ENCODE data around the gene CNOT1. TPM values are rescaled to one million over a fixed set of nuclear protein-coding genes. Genes with fewer than 3 reads are reported as not detected.

CNOT1 gene
- polyA plus RNA-seq, 2 donors = 53.7 to 105 TPM

GRCh38 chr16:58481226-58481869 is 148.3 kb downstream of the CNOT1 start:
- H3K9me3 ChIP-seq (ENCODE audit: control insufficient read depth in 2 of 2, insufficient read depth in 1 of 2, low read depth in 1 of 2, low read length in 1 of 2) = no peaks in the 10 kb centered on the region
- no peaks in the 10 kb centered on the region for H3K36me3 ChIP-seq (ENCODE audit: control insufficient read depth in 2 of 2, insufficient read depth in 2 of 2, low read length in 1 of 2)
- H3K4me1 ChIP-seq (ENCODE audit: control insufficient read depth in 2 of 2, insufficient read depth in 2 of 2, low read length in 1 of 2) = no peaks in the 10 kb centered on the region
- no peak overlapping the region for H3K4me3 ChIP-seq (ENCODE audit: low read depth in 1 of 2, low read length in 2 of 2)
- H3K27ac ChIP-seq (ENCODE audit: low read depth in 2 of 2, low read length in 1 of 2) = no peak overlapping the region
- 94 to 95% methylated on average over 11 of the region's 11 CpGs for WGBS, 2 donors
- H3K27me3 ChIP-seq (ENCODE audit: control insufficient read depth in 1 of 2, insufficient read depth in 2 of 2, low read length in 2 of 2) = no peaks in the 10 kb centered on the region

GRCh38 chr16:58478427-58478826 is 151.2 kb downstream of the CNOT1 start:
- H3K27me3 ChIP-seq (ENCODE audit: control insufficient read depth in 1 of 2, insufficient read depth in 2 of 2, low read length in 2 of 2) = no peaks in the 10 kb centered on the region
- H3K36me3 ChIP-seq (ENCODE audit: control insufficient read depth in 2 of 2, insufficient read depth in 2 of 2, low read length in 1 of 2) = no peaks in the 10 kb centered on the region
- no peak overlapping the region for H3K27ac ChIP-seq (ENCODE audit: low read depth in 2 of 2, low read length in 1 of 2)
- no peaks in the 10 kb centered on the region for H3K4me1 ChIP-seq (ENCODE audit: control insufficient read depth in 2 of 2, insufficient read depth in 2 of 2, low read length in 1 of 2)
- H3K4me3 ChIP-seq (ENCODE audit: low read depth in 1 of 2, low read length in 2 of 2) = no peak overlapping the region
- 91 to 93% methylated on average over 2 of the region's 2 CpGs for WGBS, 2 donors
- no peaks in the 10 kb centered on the region for H3K9me3 ChIP-seq (ENCODE audit: control insufficient read depth in 2 of 2, insufficient read depth in 1 of 2, low read depth in 1 of 2, low read length in 1 of 2)

- 35 to 43% methylated on average over 1 of the region's 1 CpG for WGBS, 2 donors
- Histone ChIP-seq H3K9me3 (ENCODE audit: control insufficient read depth in 2 of 2, insufficient read depth in 1 of 2, low read depth in 1 of 2, low read length in 1 of 2) (no peaks in the 10 kb centered on the region), H3K36me3 (ENCODE audit: control insufficient read depth in 2 of 2, insufficient read depth in 2 of 2, low read length in 1 of 2) (no peaks in the 10 kb centered on the region), H3K4me1 (ENCODE audit: control insufficient read depth in 2 of 2, insufficient read depth in 2 of 2, low read length in 1 of 2) (no peaks in the 10 kb centered on the region), H3K4me3 (ENCODE audit: low read depth in 1 of 2, low read length in 2 of 2) (no peak overlapping the region), H3K27me3 (ENCODE audit: control insufficient read depth in 1 of 2, insufficient read depth in 2 of 2, low read length in 2 of 2) (peaks cover 0 to 3% of the 10 kb centered on the region in 2 donors), H3K27ac (ENCODE audit: low read depth in 2 of 2, low read length in 1 of 2) (no peak overlapping the region)
Observed at GRCh38 chr16:58476791-58477190, 152.8 kb downstream of the CNOT1 start.

GRCh38 chr16:58475091-58475619 is 154.5 kb downstream of the CNOT1 start:
- Histone ChIP-seq H3K9me3 (ENCODE audit: control insufficient read depth in 2 of 2, insufficient read depth in 1 of 2, low read depth in 1 of 2, low read length in 1 of 2) (no peaks in the 10 kb centered on the region), H3K27me3 (ENCODE audit: control insufficient read depth in 1 of 2, insufficient read depth in 2 of 2, low read length in 2 of 2) (peaks cover 0 to 3% of the 10 kb centered on the region in 2 donors), H3K36me3 (ENCODE audit: control insufficient read depth in 2 of 2, insufficient read depth in 2 of 2, low read length in 1 of 2) (no peaks in the 10 kb centered on the region), H3K4me1 (ENCODE audit: control insufficient read depth in 2 of 2, insufficient read depth in 2 of 2, low read length in 1 of 2) (no peaks in the 10 kb centered on the region), H3K4me3 (ENCODE audit: low read depth in 1 of 2, low read length in 2 of 2) (no peak overlapping the region), H3K27ac (ENCODE audit: low read depth in 2 of 2, low read length in 1 of 2) (no peak overlapping the region)
- WGBS, 2 donors = 52 to 58% methylated on average over 4 of the region's 4 CpGs

GRCh38 chr16:58474296-58474695 is 155.3 kb downstream of the CNOT1 start:
- Histone ChIP-seq H3K27ac (ENCODE audit: low read depth in 2 of 2, low read length in 1 of 2) (no peak overlapping the region), H3K27me3 (ENCODE audit: control insufficient read depth in 1 of 2, insufficient read depth in 2 of 2, low read length in 2 of 2) (peaks cover 0 to 3% of the 10 kb centered on the region in 2 donors)
- WGBS, 2 donors = 60 to 64% methylated on average over 10 of the region's 10 CpGs

GRCh38 chr16:58472827-58473226 is 156.8 kb downstream of the CNOT1 start:
- no peaks in the 10 kb centered on the region for H3K36me3 ChIP-seq (ENCODE audit: control insufficient read depth in 2 of 2, insufficient read depth in 2 of 2, low read length in 1 of 2)
- H3K4me1 ChIP-seq (ENCODE audit: control insufficient read depth in 2 of 2, insufficient read depth in 2 of 2, low read length in 1 of 2) = no peaks in the 10 kb centered on the region
- H3K4me3 ChIP-seq (ENCODE audit: low read depth in 1 of 2, low read length in 2 of 2) = no peak overlapping the region
- WGBS, 2 donors = 94 to 100% methylated on average over 3 of the region's 3 CpGs
- H3K27me3 ChIP-seq (ENCODE audit: control insufficient read depth in 1 of 2, insufficient read depth in 2 of 2, low read length in 2 of 2) = peaks cover 0 to 3% of the 10 kb centered on the region in 2 donors
- H3K27ac ChIP-seq (ENCODE audit: low read depth in 2 of 2, low read length in 1 of 2) = no peak overlapping the region
- no peaks in the 10 kb centered on the region for H3K9me3 ChIP-seq (ENCODE audit: control insufficient read depth in 2 of 2, insufficient read depth in 1 of 2, low read depth in 1 of 2, low read length in 1 of 2)

More at GRCh38 chr16:58474296-58474695, 155.3 kb downstream of the CNOT1 start:
- Histone ChIP-seq H3K9me3 (ENCODE audit: control insufficient read depth in 2 of 2, insufficient read depth in 1 of 2, low read depth in 1 of 2, low read length in 1 of 2) (no peaks in the 10 kb centered on the region), H3K4me3 (ENCODE audit: low read depth in 1 of 2, low read length in 2 of 2) (no peak overlapping the region), H3K4me1 (ENCODE audit: control insufficient read depth in 2 of 2, insufficient read depth in 2 of 2, low read length in 1 of 2) (no peaks in the 10 kb centered on the region), H3K36me3 (ENCODE audit: control insufficient read depth in 2 of 2, insufficient read depth in 2 of 2, low read length in 1 of 2) (no peaks in the 10 kb centered on the region)

DNA sequence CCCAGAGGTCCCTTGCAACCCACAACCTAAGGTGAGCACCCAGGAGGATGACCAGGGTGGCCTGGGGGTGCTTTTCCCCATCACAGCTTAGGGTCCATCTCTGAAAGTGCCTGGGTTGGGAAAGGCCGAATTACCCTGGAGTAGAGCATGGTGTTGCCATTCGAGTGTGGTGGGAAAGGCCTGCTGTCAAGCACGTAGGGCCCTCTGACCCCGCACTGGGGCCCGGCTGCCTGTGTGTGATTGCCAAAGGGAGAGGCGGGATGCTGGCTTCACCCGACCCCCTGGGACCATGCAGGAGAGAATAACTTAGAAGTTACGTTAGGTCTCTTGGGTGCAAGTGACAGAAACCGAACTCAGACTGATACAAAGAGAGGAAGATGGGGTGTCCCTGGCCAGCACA is 157.4 kb downstream of the CNOT1 start:
- Histone ChIP-seq H3K9me3 (ENCODE audit: control insufficient read depth in 2 of 2, insufficient read depth in 1 of 2, low read depth in 1 of 2, low read length in 1 of 2) (no peaks in the 10 kb centered on the region), H3K27me3 (ENCODE audit: control insufficient read depth in 1 of 2, insufficient read depth in 2 of 2, low read length in 2 of 2) (peaks cover 0 to 3% of the 10 kb centered on the region in 2 donors), H3K36me3 (ENCODE audit: control insufficient read depth in 2 of 2, insufficient read depth in 2 of 2, low read length in 1 of 2) (no peaks in the 10 kb centered on the region), H3K27ac (ENCODE audit: low read depth in 2 of 2, low read length in 1 of 2) (no peak overlapping the region), H3K4me1 (ENCODE audit: control insufficient read depth in 2 of 2, insufficient read depth in 2 of 2, low read length in 1 of 2) (no peaks in the 10 kb centered on the region), H3K4me3 (ENCODE audit: low read depth in 1 of 2, low read length in 2 of 2) (no peak overlapping the region)
- WGBS, 2 donors = 86 to 91% methylated on average over 9 of the region's 9 CpGs

- Histone ChIP-seq H3K36me3 (ENCODE audit: control insufficient read depth in 2 of 2, insufficient read depth in 2 of 2, low read length in 1 of 2) (no peaks in the 10 kb centered on the region), H3K27ac (ENCODE audit: low read depth in 2 of 2, low read length in 1 of 2) (no peak overlapping the region), H3K4me3 (ENCODE audit: low read depth in 1 of 2, low read length in 2 of 2) (no peak overlapping the region), H3K27me3 (ENCODE audit: control insufficient read depth in 1 of 2, insufficient read depth in 2 of 2, low read length in 2 of 2) (peaks cover 0 to 3% of the 10 kb centered on the region in 2 donors), H3K9me3 (ENCODE audit: control insufficient read depth in 2 of 2, insufficient read depth in 1 of 2, low read depth in 1 of 2, low read length in 1 of 2) (no peaks in the 10 kb centered on the region), H3K4me1 (ENCODE audit: control insufficient read depth in 2 of 2, insufficient read depth in 2 of 2, low read length in 1 of 2) (no peaks in the 10 kb centered on the region)
- WGBS, 2 donors = 52 to 61% methylated on average over 10 of the region's 10 CpGs
Observed at GRCh38 chr16:58471209-58471975, 158.2 kb downstream of the CNOT1 start.

Measured in esophagus (tissue), 2 donors.